K562 (cell line): ENCODE data around the gene HDAC10. TPM values are rescaled to one million over a fixed set of nuclear protein-coding genes. Genes with fewer than 3 reads are reported as not detected.

Experiments
- ATAC-seq: fragments of 200-7000 bp; cut with Tn5 transposase; 3 replicates; pipeline ENCODE4 v1.9.1; 2020; ENCODE audit warnings: moderate library complexity
- BruUV-seq: library from RNA; stranded (reverse); fragments of 400-500 nt; replicated peaks from 2 replicates; lab custom pipeline; 2021; lab: Mats Ljungman, UMichigan
- CTCF ChIA-PET: fragments of 300-600 bp; formaldehyde crosslinking; extraction: SDS; loops from one replicate; lab custom pipeline; 2021; ENCODE audit warnings: low intra/inter-chr PET ratio; lab: Yijun Ruan, JAX
- POLR2A ChIA-PET: fragments of 300-600, 350-650 bp; sonication (Branson Sonifier 250); formaldehyde crosslinking; extraction: SDS; loops from one replicate; lab custom pipeline; 2021; ENCODE audit warnings: antibody characterized with exemption, inconsistent platforms; lab: Yijun Ruan, JAX
- DNase-seq, 4 experiments: peaks; one replicate each; pipeline versions ENCODE4 v3.0.0 to v3.0.0-alpha.2; 2011 to 2018; ENCODE audit warnings: low spot score in 3 of 4, mixed read lengths in 3 of 4; ENCODE audit errors: extremely low read depth in 1 of 4
- FAIRE-seq: peaks from 2 replicates; lab custom pipeline; 2011; peaks lifted over from hg19 to GRCh38; lab: Jason Lieb, UNC
- H2AFZ ChIP-seq: 2 replicates; pipeline ENCODE4 v1.6.0; 2011; ENCODE audit warnings: low read depth, low read length, control low read depth, inconsistent platforms
- H3K27ac ChIP-seq: fragments of 200-600 bp; 3 replicates; pipeline ENCODE4 v1.8.0; 2011; ENCODE audit warnings: low read depth, mild to moderate bottlenecking, control low read depth, inconsistent platforms, low read length, moderate library complexity, mixed read lengths; ENCODE audit errors: extremely low read depth
- H3K27me3 ChIP-seq, 2 experiments: fragments of 300-600 bp in 1 of 2; 2 replicates in 1 of 2; 3 replicates in 1 of 2; pipeline versions ENCODE4 v1.6.0 to v1.8.0; 2011; ENCODE audit warnings: inconsistent platforms in 2 of 2, low read length in 2 of 2, mild to moderate bottlenecking in 1 of 2, mixed read lengths in 1 of 2, moderate library complexity in 1 of 2; ENCODE audit not compliant: control insufficient read depth in 2 of 2, insufficient read depth in 2 of 2
- H3K36me3 ChIP-seq: fragments of 300-600 bp; 3 replicates; pipeline ENCODE4 v1.8.0; 2011; ENCODE audit warnings: mild to moderate bottlenecking, low read length, inconsistent platforms; ENCODE audit not compliant: control insufficient read depth, insufficient read depth
- H3K4me1 ChIP-seq, 2 experiments: fragments of 200-600 bp in 1 of 2; replicated peaks in 1 of 2; 2 replicates in 1 of 2; 3 replicates in 1 of 2; pipeline versions ENCODE4 v1.5.1 to v1.8.0; 2011; ENCODE audit warnings: inconsistent platforms in 2 of 2, low read length in 2 of 2, mild to moderate bottlenecking in 1 of 2, mixed read lengths in 1 of 2, moderate library complexity in 1 of 2; ENCODE audit not compliant: control insufficient read depth in 2 of 2, insufficient read depth in 2 of 2
- H3K4me2 ChIP-seq: 2 replicates; pipeline ENCODE4 v1.6.1; 2011; ENCODE audit warnings: low read length, control low read depth, inconsistent platforms, mixed read lengths; ENCODE audit not compliant: insufficient read depth
- H3K4me3 ChIP-seq: fragments of 200-600 bp; sonication (generic), shearing (Covaris generic); 2 replicates; pipeline ENCODE4 v1.5.1; 2016; ENCODE audit warnings: control low read depth, inconsistent platforms
- H3K79me2 ChIP-seq: fragments of 200-600 bp; 3 replicates; pipeline ENCODE4 v1.8.0; 2011; ENCODE audit warnings: low read length, inconsistent platforms; ENCODE audit not compliant: control insufficient read depth, insufficient read depth
- H3K9ac ChIP-seq, 2 experiments: 2 replicates each; pipeline versions ENCODE4 v1.6.0 to v1.6.1; 2011; ENCODE audit warnings: low read depth in 2 of 2, low read length in 2 of 2, control low read depth in 1 of 2, inconsistent platforms in 1 of 2, mild to moderate bottlenecking in 1 of 2, mixed read lengths in 1 of 2; ENCODE audit not compliant: insufficient read depth in 1 of 2
- H3K9me1 ChIP-seq: one replicate; pipeline ENCODE4 v1.6.0; 2011; ENCODE audit warnings: inconsistent platforms, mild to moderate bottlenecking, low read length, moderate library complexity; ENCODE audit not compliant: control insufficient read depth, insufficient read depth
- H3K9me3 ChIP-seq: replicated peaks from 2 replicates; pipeline ENCODE4 v1.5.1; 2011; ENCODE audit warnings: low read depth, low read length, inconsistent platforms; ENCODE audit not compliant: control insufficient read depth, insufficient read depth
- H4K20me1 ChIP-seq: replicated peaks from 2 replicates; pipeline ENCODE4 v1.6.1; 2011; ENCODE audit warnings: low read length, inconsistent platforms, mixed read lengths; ENCODE audit not compliant: control insufficient read depth, insufficient read depth
- CBX5 ChIP-seq: IDR thresholded peaks from 2 replicates; pipeline ENCODE4 v1.6.1; 2014; ENCODE audit warnings: low read depth, borderline replicate concordance
- TAF9B ChIP-seq: fragments of 450-650 bp; IDR thresholded peaks from 2 replicates; pipeline ENCODE4 v1.6.1; 2018; ENCODE audit warnings: mild to moderate bottlenecking; ENCODE audit not compliant: partially characterized antibody
- TFAM ChIP-seq: fragments of 250-450 bp; sonication (Bioruptor Pico); conservative IDR thresholded peaks from 2 replicates; pipeline ENCODE4 v1.5.0; 2021; ENCODE audit warnings: mild to moderate bottlenecking, moderate library complexity
- ZBTB11 ChIP-seq, 3 experiments: fragments of 200-800 bp in 1 of 3; fragments of 250-450 bp in 1 of 3; fragments of 450-650 bp in 1 of 3; sonication (Bioruptor Pico) in 1 of 3; sonication (Bioruptor generic) in 1 of 3; formaldehyde crosslinking in 1 of 3; IDR thresholded peaks; 2 replicates each; pipeline versions ENCODE4 v1.6.1 to v1.8.0; 2016 to 2022; ENCODE audit warnings: mild to moderate bottlenecking in 2 of 3, missing genetic modification characterization in 2 of 3, missing compliant biosample characterization in 1 of 3, moderate library complexity in 1 of 3
- ZNF12 ChIP-seq: sonication (generic); formaldehyde crosslinking; IDR thresholded peaks from 2 replicates; pipeline ENCODE4 v1.4.0; 2020; ENCODE audit warnings: mild to moderate bottlenecking, missing genetic modification reagents
- ZNF124 ChIP-seq: sonication (generic); formaldehyde crosslinking; IDR thresholded peaks from 2 replicates; pipeline ENCODE4 v1.8.1; 2022; ENCODE audit warnings: missing genetic modification reagents
- WGBS: fragments of 100-300 bp; shearing (Covaris generic); methylation state at CpG from one replicate; pipeline ENCODE4 v1.1.6; 2016; ENCODE audit warnings: low coverage, mixed read lengths; ENCODE audit not compliant: insufficient coverage; ENCODE audit errors: missing lambda C conversion rate; 5-methylcytosine and 5-hydroxymethylcytosine counted together
- in situ Hi-C: fragments of 300-500 bp; cut with MboI; formaldehyde crosslinking; loops from 4 replicates; pipeline ENCODE4 v1.15.0; 2018; ENCODE audit warnings: inconsistent platforms, mixed read lengths
- intact Hi-C: fragments of 100-400 bp; cut with micrococcal nuclease; formaldehyde crosslinking; loops from 2 replicates; pipeline ENCODE4 v1.14.2; 2022
- polyA plus RNA-seq, 8 experiments: library from polyadenylated mRNA; depleted of rRNA in 4 of 8; stranded (reverse) in 5 of 8; unstranded in 3 of 8; fragments of >200 nt; fragmentation: Nextera tagmentation in 2 of 8; fragmentation: Illumina TruSeq in 1 of 8; extraction: Ambion mirVana in 2 of 8; extraction: Trizol in 1 of 8; gene quantifications; 2 replicates each; pipeline versions ENCODE4 v1.2.1 to v1.2.3, GENCODE V29; 2011 to 2014; ENCODE audit warnings: inconsistent platforms in 1 of 8, missing spikeins in 1 of 8
- total RNA-seq, 7 experiments: library from RNA; depleted of rRNA in 6 of 7; stranded (reverse); fragments of >200 nt in 6 of 7; fragmentation: Illumina TruSeq in 2 of 7; extraction: Trizol in 2 of 7; gene quantifications; 2 replicates each; pipeline versions ENCODE4 v1.2.1 to v1.2.3, GENCODE V29; 2011 to 2021; ENCODE audit warnings: low replicate concordance in 1 of 7
- TF ChIP-seq, protein P1 (sequence below): conservative IDR thresholded peaks from 2 replicates; pipeline ENCODE4 v1.6.1; 2011; ENCODE audit warnings: low read depth, mild to moderate bottlenecking, low read length; ENCODE audit not compliant: control insufficient read depth
- TF ChIP-seq, protein P2 (sequence below): IDR thresholded peaks from 3 replicates; pipeline ENCODE4 v1.6.1; 2011; ENCODE audit warnings: borderline replicate concordance, mild to moderate bottlenecking, moderate library complexity; ENCODE audit not compliant: insufficient read length; ENCODE audit errors: extremely low read depth
- TF ChIP-seq, protein P3 (sequence below): sonication (generic); formaldehyde crosslinking; IDR thresholded peaks from 2 replicates; pipeline ENCODE4 v1.5.0; 2020; ENCODE audit warnings: missing genetic modification reagents

Gene HDAC10
- total and polyA plus RNA-seq, 9 of the 15 experiments (the other 6 are each of a cell fraction or from before 2014, with no cell fraction given), result 0.10 to 44.2 (median 6.5) TPM

- no peak for TF ChIP-seq ZNF124 (CRISPR knock-in tag)
- TF ChIP-seq, all 486 proteins: peak for 2
Measured at GRCh38 chr22:50257451-50258360, 6.6 kb upstream of the HDAC10 start (continued).

- Histone ChIP-seq H3K9me3 (no peaks in the 10 kb centered on the region), H4K20me1 (no peaks in the 10 kb centered on the region), H3K27ac (no peak overlapping the region), H3K4me1 (peaks cover 3 to 90% of the 10 kb centered on the region in 2 experiments; a peak in 4 of 5 replicates), H3K79me2 (peaks cover 27% of the 10 kb centered on the region), H3K4me3 (no peak overlapping the region), H3K4me2 (no peak overlapping the region), H3K9me1 (no peaks in the 10 kb centered on the region), H2AFZ (no peak overlapping the region), H3K9ac (no peak overlapping the region), H3K27me3 (no peaks in the 10 kb centered on the region), H3K36me3 (peaks cover 60% of the 10 kb centered on the region; the same call in 1 of the 3 replicates)
- intact Hi-C loops, result no loop called here
- POLR2A ChIA-PET, result interaction anchor here (0.6 kb wide), 1 partner anchor 10 kb away, joined by 3 read pairs; no protein-coding TSS in a partner anchor
- DNase-seq (no peak), ATAC-seq (no peak), FAIRE-seq (no peak)
- in situ Hi-C loops, result no loop called here
- 92% methylated on average over 10 of the region's 16 CpGs for WGBS
- CTCF ChIA-PET, result no interaction called here
- no TSS peak for BruUV-seq
- TF ChIP-seq, protein P1, sequence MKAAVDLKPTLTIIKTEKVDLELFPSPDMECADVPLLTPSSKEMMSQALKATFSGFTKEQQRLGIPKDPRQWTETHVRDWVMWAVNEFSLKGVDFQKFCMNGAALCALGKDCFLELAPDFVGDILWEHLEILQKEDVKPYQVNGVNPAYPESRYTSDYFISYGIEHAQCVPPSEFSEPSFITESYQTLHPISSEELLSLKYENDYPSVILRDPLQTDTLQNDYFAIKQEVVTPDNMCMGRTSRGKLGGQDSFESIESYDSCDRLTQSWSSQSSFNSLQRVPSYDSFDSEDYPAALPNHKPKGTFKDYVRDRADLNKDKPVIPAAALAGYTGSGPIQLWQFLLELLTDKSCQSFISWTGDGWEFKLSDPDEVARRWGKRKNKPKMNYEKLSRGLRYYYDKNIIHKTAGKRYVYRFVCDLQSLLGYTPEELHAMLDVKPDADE, result no peak
- TF ChIP-seq TFAM (CRISPR knock-in tag) (no peak), ZBTB11 (CRISPR knock-in tag; IDR thresholded peaks at IDR 0.05) (no peak), ZNF12 (CRISPR knock-in tag) (no peak), TAF9B (no peak), CBX5 (no peak)
- TF ChIP-seq, protein P2, sequence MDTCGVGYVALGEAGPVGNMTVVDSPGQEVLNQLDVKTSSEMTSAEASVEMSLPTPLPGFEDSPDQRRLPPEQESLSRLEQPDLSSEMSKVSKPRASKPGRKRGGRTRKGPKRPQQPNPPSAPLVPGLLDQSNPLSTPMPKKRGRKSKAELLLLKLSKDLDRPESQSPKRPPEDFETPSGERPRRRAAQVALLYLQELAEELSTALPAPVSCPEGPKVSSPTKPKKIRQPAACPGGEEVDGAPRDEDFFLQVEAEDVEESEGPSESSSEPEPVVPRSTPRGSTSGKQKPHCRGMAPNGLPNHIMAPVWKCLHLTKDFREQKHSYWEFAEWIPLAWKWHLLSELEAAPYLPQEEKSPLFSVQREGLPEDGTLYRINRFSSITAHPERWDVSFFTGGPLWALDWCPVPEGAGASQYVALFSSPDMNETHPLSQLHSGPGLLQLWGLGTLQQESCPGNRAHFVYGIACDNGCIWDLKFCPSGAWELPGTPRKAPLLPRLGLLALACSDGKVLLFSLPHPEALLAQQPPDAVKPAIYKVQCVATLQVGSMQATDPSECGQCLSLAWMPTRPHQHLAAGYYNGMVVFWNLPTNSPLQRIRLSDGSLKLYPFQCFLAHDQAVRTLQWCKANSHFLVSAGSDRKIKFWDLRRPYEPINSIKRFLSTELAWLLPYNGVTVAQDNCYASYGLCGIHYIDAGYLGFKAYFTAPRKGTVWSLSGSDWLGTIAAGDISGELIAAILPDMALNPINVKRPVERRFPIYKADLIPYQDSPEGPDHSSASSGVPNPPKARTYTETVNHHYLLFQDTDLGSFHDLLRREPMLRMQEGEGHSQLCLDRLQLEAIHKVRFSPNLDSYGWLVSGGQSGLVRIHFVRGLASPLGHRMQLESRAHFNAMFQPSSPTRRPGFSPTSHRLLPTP, result no peak
- TF ChIP-seq, protein P3, sequence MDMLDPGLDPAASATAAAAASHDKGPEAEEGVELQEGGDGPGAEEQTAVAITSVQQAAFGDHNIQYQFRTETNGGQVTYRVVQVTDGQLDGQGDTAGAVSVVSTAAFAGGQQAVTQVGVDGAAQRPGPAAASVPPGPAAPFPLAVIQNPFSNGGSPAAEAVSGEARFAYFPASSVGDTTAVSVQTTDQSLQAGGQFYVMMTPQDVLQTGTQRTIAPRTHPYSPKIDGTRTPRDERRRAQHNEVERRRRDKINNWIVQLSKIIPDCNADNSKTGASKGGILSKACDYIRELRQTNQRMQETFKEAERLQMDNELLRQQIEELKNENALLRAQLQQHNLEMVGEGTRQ (CRISPR knock-in tag), result no peak
Measured at GRCh38 chr22:50257041-50257440, 6.0 kb upstream of the HDAC10 start.
